DMS 273 (cell line): ENCODE measurements around the gene JAK1.
"Not testable (repeated sequence)": the region's sequence is repeated elsewhere in the genome, so short reads cannot be mapped to it uniquely, and the experiment has no call there.

Experiments
- DNase-seq: peaks from one replicate; lab custom pipeline; 2025; ENCODE audit not compliant: unreplicated experiment; lab: John Stamatoyannopoulos, UW

JAK1 gene

DNA sequence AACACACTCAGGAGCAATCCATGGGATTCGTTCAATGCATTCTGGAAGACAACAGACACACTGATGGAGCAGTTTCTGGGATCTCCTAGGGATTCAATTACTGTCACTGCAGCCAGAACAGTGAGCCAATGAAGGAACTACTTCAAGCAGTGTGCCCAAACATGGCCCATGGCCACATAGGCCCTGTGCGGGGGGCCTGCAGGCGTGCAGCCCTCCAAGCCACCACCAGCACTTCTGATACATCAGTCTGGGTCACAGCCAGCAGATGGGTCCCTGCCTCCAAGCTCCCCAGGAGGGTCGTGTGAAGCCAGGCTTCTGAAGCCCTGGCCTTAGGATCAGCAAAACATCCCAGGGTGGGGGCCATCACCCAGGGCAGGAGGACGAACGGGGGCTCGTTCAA lies 122.2 kb downstream of the JAK1 start:
- DNase-seq, result no peak

DNA sequence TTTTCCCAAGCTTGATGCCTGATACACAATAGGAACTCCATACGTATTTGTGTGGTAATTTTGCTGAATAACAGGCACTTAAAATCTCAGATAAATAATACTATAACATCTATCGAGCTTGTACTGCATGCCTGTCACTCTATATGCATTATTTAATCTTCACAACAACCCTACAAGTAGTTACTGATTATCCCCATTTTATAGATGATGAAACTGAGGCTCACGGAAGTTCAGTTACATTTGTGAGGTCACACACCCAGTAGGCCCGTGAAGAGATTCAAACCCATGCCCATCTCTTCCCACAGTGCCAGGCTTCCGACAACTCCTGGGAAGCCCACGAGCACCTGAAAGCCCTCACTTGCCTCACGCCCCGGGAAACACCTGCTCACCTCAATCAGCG lies 122.7 kb downstream of the JAK1 start:
- no peak for DNase-seq

GRCh38 chr1:64842224-64842623 lies 124.1 kb downstream of the JAK1 start:
- no peak for DNase-seq

- no peak for DNase-seq
These were observed 124.9 kb downstream of the JAK1 start for GRCh38 chr1:64841330-64842065.

DNA sequence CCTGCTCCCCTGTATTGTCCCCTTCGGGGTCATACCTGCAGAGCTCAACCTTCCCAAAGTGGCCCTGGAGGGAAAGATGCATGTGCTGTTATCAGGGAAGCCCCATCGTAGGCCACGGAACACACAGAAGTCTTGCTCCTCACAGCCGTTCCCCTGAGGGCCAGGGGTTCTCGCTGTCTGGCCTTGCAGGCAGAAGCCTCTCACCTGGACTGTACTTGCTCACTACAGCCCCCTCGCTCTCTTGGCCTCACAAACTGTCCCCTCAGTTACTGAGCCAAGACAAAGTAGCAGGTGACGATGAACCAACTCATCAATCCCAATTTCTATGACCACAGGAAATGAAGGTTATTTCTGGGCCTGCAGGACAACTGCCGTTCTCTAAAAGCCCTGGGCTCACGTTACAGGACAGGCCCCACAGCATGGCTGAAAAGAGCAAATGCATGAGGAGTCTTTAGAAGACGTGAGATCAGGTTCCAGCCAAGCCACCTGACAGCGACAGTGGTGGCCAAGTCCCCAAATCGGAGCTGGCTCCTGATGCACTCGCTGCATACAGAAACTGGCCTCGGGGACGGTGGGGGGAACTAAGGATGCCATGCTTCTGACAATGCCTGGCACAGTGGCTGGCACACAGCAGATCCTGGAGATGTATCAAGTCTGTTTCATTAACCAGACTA lies 126.5 kb downstream of the JAK1 start:
- DNase-seq, result no peak

DNA sequence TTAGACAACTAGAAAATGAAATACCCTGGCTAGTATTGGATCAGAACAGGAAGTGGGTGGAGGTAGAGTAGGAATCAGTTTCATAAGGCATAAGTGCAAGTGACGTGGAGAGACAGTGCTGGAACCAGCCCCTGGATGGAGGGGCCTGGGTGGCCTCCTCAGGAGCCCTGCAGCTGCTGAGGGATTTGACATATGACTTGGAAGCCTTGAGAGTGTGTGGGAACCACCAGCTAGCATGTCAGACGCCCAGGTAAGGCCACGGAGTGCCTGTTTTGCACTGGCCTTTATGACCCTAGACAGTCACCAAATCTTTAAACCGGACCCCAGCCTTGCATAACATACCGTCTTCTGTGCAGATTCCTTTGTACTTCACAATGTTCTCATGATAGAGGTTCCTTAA lies 127.1 kb downstream of the JAK1 start:
- DNase-seq, result no peak

DNA sequence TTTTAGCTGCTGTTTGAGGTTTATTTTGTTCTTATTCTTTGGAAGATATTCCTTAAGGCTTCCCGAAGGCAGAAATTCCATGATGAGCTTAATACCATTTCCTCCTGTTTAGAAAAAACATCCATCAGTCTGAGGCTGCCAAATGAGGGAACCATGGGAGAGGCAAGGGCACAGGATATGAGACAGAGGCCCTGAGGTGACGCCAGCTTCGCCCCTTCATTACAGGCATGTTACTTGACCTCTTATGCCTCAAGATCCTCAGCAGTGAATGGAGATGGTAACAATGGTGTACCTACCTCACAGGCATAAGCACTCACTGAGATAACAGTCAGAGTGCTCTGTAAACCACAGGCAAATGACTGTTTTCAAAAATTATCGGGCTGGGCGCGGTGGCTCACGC lies 127.9 kb downstream of the JAK1 start:
- DNase-seq, result no peak

GRCh38 chr1:64836802-64837201 lies 129.5 kb downstream of the JAK1 start:
- no peak for DNase-seq

GRCh38 chr1:64834734-64835133 lies 131.6 kb downstream of the JAK1 start:
- DNase-seq, result no peak

GRCh38 chr1:64830030-64830651 lies 136.2 kb downstream of the JAK1 start:
- no peak for DNase-seq

DNA sequence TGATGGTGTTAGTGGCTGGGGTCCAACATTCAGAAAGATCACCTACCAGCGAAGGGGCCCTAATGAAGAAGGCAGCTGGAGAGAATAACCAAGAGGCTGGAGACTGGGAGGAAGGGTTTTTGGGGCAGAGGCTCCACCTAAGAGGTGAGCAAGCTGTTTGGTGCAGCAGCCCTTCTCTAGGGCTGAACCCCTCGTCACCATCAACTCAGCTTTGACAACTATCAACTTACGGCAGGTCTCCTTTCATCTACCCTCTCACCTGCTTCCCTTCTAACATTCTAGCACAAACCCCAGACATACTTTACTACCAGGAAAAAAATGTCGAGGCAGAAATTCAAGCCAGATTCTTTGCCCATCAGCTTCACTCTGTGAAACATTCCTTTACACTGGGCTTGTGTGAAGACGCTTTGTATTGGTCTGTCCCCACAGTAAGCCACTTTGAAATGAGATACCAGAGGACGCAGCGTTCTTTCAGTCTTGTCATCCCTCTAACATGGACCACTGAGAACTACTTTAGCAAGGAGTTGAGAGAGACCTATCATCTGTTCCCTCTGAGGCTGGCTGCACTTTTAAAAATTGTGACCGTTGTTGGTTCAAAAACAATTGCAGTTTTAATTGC lies 136.8 kb downstream of the JAK1 start:
- DNase-seq, result no peak

DNA sequence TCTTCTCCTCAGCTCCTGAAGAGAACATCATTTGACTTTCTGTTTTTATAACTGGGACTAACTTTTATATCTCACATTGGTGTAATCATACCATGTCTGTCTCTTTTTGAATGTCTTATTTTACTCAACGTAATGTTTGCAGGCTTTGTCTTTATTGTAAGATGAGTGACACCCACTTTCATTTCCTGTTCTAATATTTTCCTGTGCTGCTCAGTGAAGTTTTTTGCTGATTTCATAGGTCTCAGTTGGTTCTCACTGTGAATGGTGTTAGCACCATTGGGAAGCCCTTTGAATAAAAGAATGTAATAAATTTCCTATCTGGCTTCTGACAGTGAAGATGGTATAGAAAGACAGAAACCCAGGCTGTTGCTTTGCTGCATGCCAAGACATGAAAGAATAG lies 137.5 kb downstream of the JAK1 start:
- no peak for DNase-seq

- no peak for DNase-seq
These were observed 139.4 kb downstream of the JAK1 start for GRCh38 chr1:64826991-64827390.

- peak; percentile 91 for DNase-seq
These were observed 142.5 kb downstream of the JAK1 start for GRCh38 chr1:64823691-64824476.

DNA sequence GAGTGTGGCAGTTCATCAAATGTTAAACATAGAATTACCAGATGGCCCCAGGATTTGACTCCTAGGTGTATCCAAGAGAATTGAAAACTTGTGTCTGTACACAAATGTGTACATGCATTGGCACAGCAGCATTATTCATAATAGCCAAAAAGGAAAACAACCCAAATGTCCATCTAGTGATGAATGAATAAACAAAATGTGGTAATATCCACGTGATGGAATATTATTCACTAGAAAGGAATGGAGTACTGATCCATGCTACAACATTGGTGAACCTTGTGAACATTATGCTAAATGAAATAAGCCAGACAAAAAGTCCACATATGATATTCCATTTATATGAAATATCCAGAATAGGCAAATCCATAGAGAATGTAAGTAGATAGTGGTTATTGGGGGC lies 143.7 kb downstream of the JAK1 start:
- no peak for DNase-seq

- DNase-seq, result not testable (repeated sequence)
These were observed 145.8 kb downstream of the JAK1 start for GRCh38 chr1:64820572-64820971.

DNA sequence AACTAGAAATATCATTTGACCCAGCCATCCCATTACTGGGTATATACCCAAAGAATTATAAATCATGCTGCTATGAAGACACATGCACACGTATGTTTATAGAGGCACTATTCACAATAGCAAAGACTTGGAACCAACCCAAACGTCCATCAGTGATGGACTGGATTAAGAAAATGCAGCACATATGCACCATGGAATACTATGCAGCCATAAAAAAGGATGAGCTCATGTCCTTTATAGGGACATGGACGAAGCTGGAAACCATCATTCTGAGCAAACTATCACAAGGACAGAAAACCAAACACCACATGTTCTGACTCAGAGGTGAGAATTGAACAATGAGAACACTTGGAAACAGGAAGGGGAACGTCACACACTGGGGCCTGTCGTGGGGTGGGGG lies 149.0 kb downstream of the JAK1 start:
- DNase-seq, result not testable (repeated sequence)

GRCh38 chr1:64814427-64814826 lies 151.9 kb downstream of the JAK1 start:
- no peak for DNase-seq

GRCh38 chr1:64811131-64811530 lies 155.2 kb downstream of the JAK1 start:
- no peak for DNase-seq

DNA sequence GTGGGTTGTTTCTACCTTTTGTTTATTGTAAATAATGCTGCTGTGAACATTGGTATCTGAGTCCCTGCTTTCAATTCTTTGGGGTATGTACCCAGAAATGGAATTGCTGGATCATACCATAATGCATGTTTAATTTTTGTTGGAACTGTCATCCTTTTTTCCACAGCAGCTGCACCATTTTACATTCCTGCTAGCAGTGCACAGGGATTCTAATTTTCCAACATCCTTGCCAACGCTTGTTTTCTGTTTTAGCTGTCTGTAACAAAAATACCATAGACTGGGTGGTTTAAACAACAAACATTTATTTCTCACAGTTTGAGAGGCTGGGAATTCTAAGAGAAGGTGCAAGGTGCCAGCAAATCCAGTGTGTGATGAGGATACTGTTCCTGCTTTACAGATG lies 156.3 kb downstream of the JAK1 start:
- DNase-seq, result no peak

- DNase-seq, result no peak
These were observed 157.0 kb downstream of the JAK1 start for GRCh38 chr1:64809309-64809708.
